ENCODE results near the gene RERE. TPM values are rescaled to one million over a fixed set of nuclear protein-coding genes. Genes with fewer than 3 reads are reported as not detected.

RERE gene
- polyA plus RNA-seq, 1 experiment, result 14.3 TPM

DNA sequence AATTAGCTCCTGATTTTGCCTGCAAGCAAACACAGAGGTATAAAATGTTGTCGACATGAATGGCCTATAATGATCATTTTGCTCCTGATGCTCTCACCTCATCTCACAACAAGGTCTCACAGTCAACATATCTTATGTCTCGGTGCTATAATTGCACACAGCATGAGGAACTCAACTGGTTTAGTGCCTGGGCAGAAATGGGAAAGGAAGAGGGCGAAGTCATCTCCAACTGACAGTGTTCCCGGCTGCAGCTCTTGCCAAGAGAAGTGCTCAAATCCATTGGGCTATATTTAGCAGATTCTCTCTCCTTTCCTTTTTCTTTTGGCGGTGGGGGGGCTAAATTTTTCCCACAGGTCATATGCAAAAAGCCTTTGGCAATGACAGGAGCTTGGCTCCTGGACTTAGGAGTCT is 446.5 kb downstream of the RERE start:
- DNase-seq (ENCODE audit: low read depth, low spot score), result no peak

DNA sequence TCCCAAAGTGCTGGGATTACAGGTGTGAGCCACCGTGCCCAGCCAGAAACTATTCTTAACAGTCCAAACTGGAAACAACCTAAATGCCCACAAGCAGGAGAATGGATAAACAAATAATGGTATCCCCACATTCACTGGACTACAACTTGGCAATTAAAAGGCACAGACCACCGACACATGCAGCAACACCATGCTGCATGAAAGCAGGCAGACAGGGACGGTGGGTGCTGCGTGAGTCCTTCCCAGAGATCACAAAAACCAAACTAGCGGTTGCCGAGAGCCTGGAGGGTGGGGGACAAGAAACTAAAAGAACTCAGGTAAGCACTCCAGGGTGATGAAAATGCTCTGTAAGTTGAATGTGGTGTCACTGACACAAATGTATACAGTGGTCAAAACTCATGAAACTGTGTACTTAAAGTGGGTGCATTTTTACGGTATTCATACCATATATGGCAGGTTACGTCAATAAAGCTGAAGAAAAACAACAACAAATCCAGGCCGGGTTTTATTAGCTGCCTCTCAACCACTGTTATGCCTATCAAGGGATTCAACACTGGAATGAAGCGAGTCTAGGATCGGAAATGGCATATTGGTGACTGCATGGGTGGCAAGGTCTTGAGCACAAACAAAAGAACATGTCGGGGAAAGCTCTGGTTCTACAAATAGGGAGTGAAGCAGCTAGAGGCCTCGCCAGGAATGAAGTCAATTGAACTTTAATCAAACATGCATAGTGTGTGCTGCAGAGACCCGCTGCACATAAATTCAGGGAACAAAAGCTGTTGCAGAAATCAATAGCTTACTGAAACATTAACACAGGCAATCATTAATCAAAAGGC is 447.2 kb downstream of the RERE start:
- H3K27ac ChIP-seq (ENCODE audit: low read depth, low read length), result peak overlapping the region; percentile 11
- TF ChIP-seq, protein P1, sequence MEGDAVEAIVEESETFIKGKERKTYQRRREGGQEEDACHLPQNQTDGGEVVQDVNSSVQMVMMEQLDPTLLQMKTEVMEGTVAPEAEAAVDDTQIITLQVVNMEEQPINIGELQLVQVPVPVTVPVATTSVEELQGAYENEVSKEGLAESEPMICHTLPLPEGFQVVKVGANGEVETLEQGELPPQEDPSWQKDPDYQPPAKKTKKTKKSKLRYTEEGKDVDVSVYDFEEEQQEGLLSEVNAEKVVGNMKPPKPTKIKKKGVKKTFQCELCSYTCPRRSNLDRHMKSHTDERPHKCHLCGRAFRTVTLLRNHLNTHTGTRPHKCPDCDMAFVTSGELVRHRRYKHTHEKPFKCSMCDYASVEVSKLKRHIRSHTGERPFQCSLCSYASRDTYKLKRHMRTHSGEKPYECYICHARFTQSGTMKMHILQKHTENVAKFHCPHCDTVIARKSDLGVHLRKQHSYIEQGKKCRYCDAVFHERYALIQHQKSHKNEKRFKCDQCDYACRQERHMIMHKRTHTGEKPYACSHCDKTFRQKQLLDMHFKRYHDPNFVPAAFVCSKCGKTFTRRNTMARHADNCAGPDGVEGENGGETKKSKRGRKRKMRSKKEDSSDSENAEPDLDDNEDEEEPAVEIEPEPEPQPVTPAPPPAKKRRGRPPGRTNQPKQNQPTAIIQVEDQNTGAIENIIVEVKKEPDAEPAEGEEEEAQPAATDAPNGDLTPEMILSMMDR (IDR thresholded peaks at IDR 0.05; ENCODE audit: low read depth, low read length), result no peak
- POLR2A ChIA-PET, result interaction anchor here (0.6 kb wide), 1 partner anchor 156 kb away, joined by 7 read pairs; no protein-coding TSS in a partner anchor
- H3K27me3 ChIP-seq (ENCODE audit: control insufficient read depth, insufficient read depth, low read length), result no peaks in the 10 kb centered on the region
- CTCF ChIA-PET, result interaction anchor here (1.1 to 1.4 kb wide), 4 partner anchors 13 to 394 kb away, joined by 3 to 6 read pairs (median 4); no protein-coding TSS in a partner anchor
- H3K4me3 ChIP-seq (ENCODE audit: low read depth, low read length), result no peak overlapping the region
- DNase-seq (ENCODE audit: low read depth, low spot score), result no peak
- no peaks in the 10 kb centered on the region for H3K9me3 ChIP-seq (ENCODE audit: control insufficient read depth, insufficient read depth, low read length)

More for the DNA sequence above, 446.5 kb downstream of the RERE start:
- POLR2A ChIA-PET, result interaction anchor here (0.6 kb wide), 1 partner anchor 155 kb away, joined by 7 read pairs; no protein-coding TSS in a partner anchor
- Histone ChIP-seq H3K9me3 (ENCODE audit: control insufficient read depth, insufficient read depth, low read length) (no peaks in the 10 kb centered on the region), H3K27me3 (ENCODE audit: control insufficient read depth, insufficient read depth, low read length) (no peaks in the 10 kb centered on the region), H3K27ac (ENCODE audit: low read depth, low read length) (peak overlapping the region; percentile 11), H3K4me3 (ENCODE audit: low read depth, low read length) (no peak overlapping the region)
- TF ChIP-seq, protein P1 (IDR thresholded peaks at IDR 0.05; ENCODE audit: low read depth, low read length), result no peak
- CTCF ChIA-PET, result interaction anchor here (0.7 to 1.4 kb wide), 5 partner anchors 14 to 396 kb away, joined by 3 to 12 read pairs (median 4); no protein-coding TSS in a partner anchor

DNA sequence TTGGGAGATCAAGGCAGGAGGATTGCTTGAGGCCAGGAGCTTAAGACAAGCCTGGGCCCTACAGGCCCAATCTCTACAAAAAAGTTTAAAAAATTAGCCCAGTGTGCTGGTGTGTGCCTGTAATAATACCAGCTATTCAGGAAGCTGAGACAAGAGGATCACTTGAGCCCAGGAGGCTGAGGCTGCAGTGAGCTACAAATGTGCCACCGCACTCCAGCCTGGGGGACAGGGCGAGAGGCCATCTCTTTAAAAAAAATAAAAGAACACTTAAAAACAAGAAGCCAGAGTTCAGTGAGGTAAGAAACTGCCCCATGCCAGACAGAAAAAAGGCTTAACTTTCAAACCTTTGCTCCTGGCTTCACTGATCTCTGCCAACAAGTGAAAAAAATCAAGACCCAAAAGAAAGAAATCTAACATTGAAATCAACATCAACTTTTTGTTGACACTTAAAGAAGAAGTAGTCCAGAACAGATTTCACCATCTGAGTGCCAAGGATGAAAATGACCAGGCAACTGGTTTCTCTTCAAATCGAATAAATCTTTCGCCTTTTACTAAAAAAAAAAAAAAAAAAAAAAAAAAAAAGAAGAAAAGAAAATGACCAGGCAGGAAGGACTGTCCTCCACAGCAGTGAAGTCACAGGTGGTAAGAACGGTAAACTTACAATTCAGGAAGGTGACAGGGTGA is 448.3 kb downstream of the RERE start:
- no peak for DNase-seq (ENCODE audit: low read depth, low spot score)
- H3K27ac ChIP-seq (ENCODE audit: low read depth, low read length), result no peak overlapping the region
- POLR2A ChIA-PET, result interaction anchor here (0.6 kb wide), 1 partner anchor 357 kb away, joined by 4 read pairs; no protein-coding TSS in a partner anchor
- no peaks in the 10 kb centered on the region for H3K9me3 ChIP-seq (ENCODE audit: control insufficient read depth, insufficient read depth, low read length)
- TF ChIP-seq, protein P1 (IDR thresholded peaks at IDR 0.05; ENCODE audit: low read depth, low read length), result no peak
- CTCF ChIA-PET, result interaction anchor here (1.1 kb wide), 2 partner anchors 394 to 480 kb away, joined by 6 to 7 read pairs; no protein-coding TSS in a partner anchor
- no peaks in the 10 kb centered on the region for H3K27me3 ChIP-seq (ENCODE audit: control insufficient read depth, insufficient read depth, low read length)
- H3K4me3 ChIP-seq (ENCODE audit: low read depth, low read length), result no peak overlapping the region

DNA sequence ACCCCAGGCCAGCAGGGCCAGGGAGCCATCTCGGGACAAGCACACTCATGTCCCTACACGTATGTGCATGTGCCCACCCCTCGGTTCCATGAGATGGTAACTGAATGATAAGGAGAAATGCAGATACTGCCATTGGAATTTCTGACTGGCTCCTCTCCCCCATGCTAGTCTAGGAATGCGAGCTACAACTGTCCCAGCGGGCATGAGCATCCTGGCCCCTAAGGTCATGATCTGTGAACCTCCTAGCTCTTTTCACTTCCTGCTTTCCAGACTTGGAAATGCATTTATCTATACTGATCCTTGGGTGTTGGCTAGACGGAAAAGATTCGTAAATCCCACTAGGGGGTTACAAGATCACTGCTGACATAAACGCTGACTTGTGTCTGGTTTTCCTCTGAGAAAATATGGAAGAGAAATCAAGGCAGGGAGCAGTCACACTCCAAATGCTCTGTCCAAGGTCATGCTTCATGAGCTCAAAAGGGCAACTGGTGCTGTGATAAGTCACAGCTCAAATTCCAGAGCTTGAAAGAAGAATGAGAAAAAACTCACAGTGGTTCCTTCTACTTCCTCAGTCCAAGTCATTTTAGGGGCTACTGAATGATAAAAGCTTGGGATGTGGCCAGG is 449.8 kb downstream of the RERE start:
- no peak for DNase-seq (ENCODE audit: low read depth, low spot score)
- Histone ChIP-seq H3K27me3 (ENCODE audit: control insufficient read depth, insufficient read depth, low read length) (no peaks in the 10 kb centered on the region), H3K4me3 (ENCODE audit: low read depth, low read length) (no peak overlapping the region), H3K9me3 (ENCODE audit: control insufficient read depth, insufficient read depth, low read length) (no peaks in the 10 kb centered on the region), H3K27ac (ENCODE audit: low read depth, low read length) (no peak overlapping the region)
- POLR2A ChIA-PET, result no interaction called here
- CTCF ChIA-PET, result interaction anchor here (0.5 to 1.4 kb wide), 3 partner anchors 18 to 392 kb away, joined by 4 to 6 read pairs (median 5); no protein-coding TSS in a partner anchor
- TF ChIP-seq, protein P1 (IDR thresholded peaks at IDR 0.05; ENCODE audit: low read depth, low read length), result no peak

All from AG04450 (cell line).